Activated T-cell treated with anti-CD3 and anti-CD28 coated beads for 1 hour (primary cell): Measurements from ENCODE around the gene DNM3.

Experiments
- DNase-seq: peaks from one replicate; pipeline ENCODE4 v3.0.0-alpha.2; 2020; ENCODE audit warnings: low read depth

Gene DNM3

GRCh38 chr1:172456344-172456769 lies 615.1 kb downstream of the DNM3 start:
- DNase-seq: no peak

- no peak for DNase-seq
Observed at GRCh38 chr1:172457479-172458130, 616.3 kb downstream of the DNM3 start.

- no peak for DNase-seq
Observed at GRCh38 chr1:172460177-172460576, 618.9 kb downstream of the DNM3 start.

- no peak for DNase-seq
Observed at GRCh38 chr1:172460887-172461315, 619.6 kb downstream of the DNM3 start.
